ENCODE measurements around the gene SLC12A7. TPM values are rescaled to one million over a fixed set of nuclear protein-coding genes. Genes with fewer than 3 reads are reported as not detected.

The SLC12A7 gene
- total RNA-seq, 1 experiment from 2014 or later: 30.8 TPM

GRCh38 chr5:1069720-1070088 is 42.2 kb downstream of the SLC12A7 start:
- Histone ChIP-seq H3K4me2 (ENCODE audit: insufficient read depth, insufficient read length, low read length) (no peak overlapping the region), H3K27ac (ENCODE audit: insufficient read length, low read depth, low read length) (no peak overlapping the region), H3K79me2 (ENCODE audit: insufficient read depth, low read length) (no peaks in the 10 kb centered on the region; the same call in 1 of the 2 replicates), H3K9ac (ENCODE audit: extremely low read depth, insufficient read length, low read length) (no peak overlapping the region), H4K20me1 (ENCODE audit: control insufficient read depth, insufficient read depth, insufficient read length) (no peaks in the 10 kb centered on the region), H3K14ac (ENCODE audit: insufficient read depth, low read length) (no peak overlapping the region), H3T11ph (ENCODE audit: low read length) (no peak overlapping the region), H3K27me3 (ENCODE audit: insufficient read depth, low read length) (no peaks in the 10 kb centered on the region), H3K4ac (ENCODE audit: low read depth, low read length) (no peak overlapping the region), H2BK120ac (ENCODE audit: low read depth, low read length, poor library complexity, severe bottlenecking) (no peak overlapping the region), H2BK12ac (ENCODE audit: insufficient read length, low read depth, low read length) (no peak overlapping the region), H2AK5ac (ENCODE audit: insufficient read length, low read length) (no peak overlapping the region), H4K91ac (ENCODE audit: insufficient read length, low read depth, low read length) (no peak overlapping the region), H3K79me1 (ENCODE audit: insufficient read depth, low read depth, low read length, poor library complexity, severe bottlenecking) (no peaks in the 10 kb centered on the region), H2BK5ac (ENCODE audit: insufficient read length, low read length) (no peak overlapping the region), H3K4me1 (ENCODE audit: insufficient read depth, low read length) (no peaks in the 10 kb centered on the region), H3K23ac (ENCODE audit: insufficient read length, low read depth, low read length) (no peak overlapping the region), H2BK15ac (ENCODE audit: low read depth, low read length) (no peak overlapping the region), H2AFZ (ENCODE audit: low read length) (no peak overlapping the region), H2BK20ac (ENCODE audit: low read depth, low read length, poor library complexity, severe bottlenecking) (no peak overlapping the region), H3K56ac (ENCODE audit: insufficient read length, low read depth, low read length) (no peak overlapping the region), H3K18ac (ENCODE audit: insufficient read length, low read depth, low read length) (no peak overlapping the region), H3K9me3 (ENCODE audit: control insufficient read depth, low read depth, low read length) (no peaks in the 10 kb centered on the region), H3K23me2 (ENCODE audit: insufficient read length, low read depth, low read length, poor library complexity, severe bottlenecking) (no peaks in the 10 kb centered on the region), H4K5ac (ENCODE audit: insufficient read length, low read depth, low read length) (no peak overlapping the region), H4K8ac (replicated peaks; ENCODE audit: insufficient read length, low read depth, low read length) (no peak overlapping the region)
- no peak for DNase-seq
- H3K27me3 Mint-ChIP-seq (ENCODE audit: low read depth): no peaks in the 10 kb centered on the region
- H3K9me3 Mint-ChIP-seq: no peaks in the 10 kb centered on the region
- peaks cover 2 to 26% (median 6%) of the 10 kb centered on the region in 3 experiments; a peak in 5 of 7 replicates for H3K36me3 Mint-ChIP-seq (ENCODE audit: insufficient read depth in 1 of 3, low read depth in 3 of 3)
- peaks cover 0 to 3% of the 10 kb centered on the region in 2 experiments; a peak in 1 of 4 replicates for H3K4me1 Mint-ChIP-seq
- no CpG with 5 or more reads among the region's 15 CpGs for WGBS (ENCODE audit: extremely low coverage, insufficient read length, low lambda C conversion rate)
- no peak overlapping the region for H3K4me3 Mint-ChIP-seq
- peak overlapping the region in 1 of 3 experiments; percentile 67; a peak in 2 of 7 replicates for H3K27ac Mint-ChIP-seq
- TF ChIP-seq CTCF (conservative IDR thresholded peaks at IDR 0.05): no peak

Measured in H9 (cell line).